OCI-LY7 (cell line): Measurements from ENCODE around the gene ADAM15. TPM values are rescaled to one million over a fixed set of nuclear protein-coding genes. Genes with fewer than 3 reads are reported as not detected.

Experiments used
- BruUV-seq: library from RNA; stranded (reverse); fragments of 400-500 nt; replicated peaks from 2 replicates; lab custom pipeline; 2021; lab: Mats Ljungman, UMichigan
- CTCF ChIA-PET: fragments of 300-600 bp; sonication (Branson Sonifier 250); formaldehyde crosslinking; loops from one replicate; lab custom pipeline; 2022; ENCODE audit warnings: antibody characterized with exemption; ENCODE audit not compliant: unreplicated experiment; lab: Charles Lee
- POLR2A ChIA-PET: fragments of 300-600 bp; sonication (Branson Sonifier 250); formaldehyde crosslinking; loops from one replicate; lab custom pipeline; 2022; ENCODE audit warnings: antibody characterized with exemption; lab: Charles Lee
- DNase-seq: peaks from one replicate; pipeline ENCODE4 v3.0.0-alpha.2; 2015; ENCODE audit warnings: low spot score
- H2AFZ ChIP-seq: fragments of 200-600 bp; sonication (generic), shearing (Covaris generic); 2 replicates; pipeline ENCODE4 v1.6.1; 2014; ENCODE audit warnings: mild to moderate bottlenecking, antibody characterized with exemption, low read length, moderate library complexity
- H3K27ac ChIP-seq: fragments of 200-600 bp; sonication (generic); 2 replicates; pipeline ENCODE4 v1.5.1; 2014; ENCODE audit warnings: mixed run types, low read depth, mild to moderate bottlenecking, moderate library complexity, low read length, inconsistent platforms; ENCODE audit not compliant: poor library complexity, severe bottlenecking
- H3K36me3 ChIP-seq: fragments of 200-600 bp; sonication (generic); 2 replicates; pipeline ENCODE4 v1.6.1; 2014; ENCODE audit warnings: mild to moderate bottlenecking, antibody characterized with exemption, low read length, moderate library complexity, mixed read lengths; ENCODE audit not compliant: insufficient read depth
- H3K4me1 ChIP-seq: fragments of 200-600 bp; sonication (generic); 2 replicates; pipeline ENCODE4 v1.5.1; 2014; ENCODE audit warnings: mild to moderate bottlenecking, low read length; ENCODE audit not compliant: insufficient read depth, poor library complexity, severe bottlenecking
- H3K4me2 ChIP-seq: fragments of 200-600 bp; sonication (generic); 2 replicates; pipeline ENCODE4 v1.6.1; 2014; ENCODE audit warnings: mild to moderate bottlenecking, low read length
- H3K4me3 ChIP-seq: fragments of 200-600 bp; sonication (generic); 2 replicates; pipeline ENCODE4 v1.5.1; 2014; ENCODE audit warnings: mild to moderate bottlenecking, low read depth, low read length; ENCODE audit not compliant: poor library complexity, severe bottlenecking
- H3K79me2 ChIP-seq: fragments of 200-600 bp; sonication (generic); 2 replicates; pipeline ENCODE4 v1.6.1; 2016; ENCODE audit warnings: low read depth, mild to moderate bottlenecking, low read length, moderate library complexity, mixed read lengths; ENCODE audit not compliant: insufficient read depth
- H3K9me2 ChIP-seq: fragments of 200-600 bp; sonication (generic); 2 replicates; pipeline ENCODE4 v1.6.1; 2016; ENCODE audit warnings: mild to moderate bottlenecking, low read length, mixed read lengths; ENCODE audit not compliant: insufficient read depth
- H3K9me3 ChIP-seq: fragments of 200-600 bp; sonication (generic); 2 replicates; pipeline ENCODE4 v1.6.1; 2014; ENCODE audit warnings: mild to moderate bottlenecking, mixed run types, low read length, mixed read lengths
- H4K20me1 ChIP-seq: fragments of 200-600 bp; sonication (generic); 2 replicates; pipeline ENCODE4 v1.6.1; 2014; ENCODE audit warnings: mild to moderate bottlenecking, antibody characterized with exemption, low read length, moderate library complexity, mixed read lengths; ENCODE audit not compliant: insufficient read depth
- CTCF ChIP-seq: fragments of 200-600 bp; sonication (generic); conservative IDR thresholded peaks from 2 replicates; pipeline ENCODE4 v1.5.1; 2014; ENCODE audit warnings: mild to moderate bottlenecking, antibody characterized with exemption, low read length, moderate library complexity, mixed read lengths
- EZH2phosphoT487 ChIP-seq: fragments of 200-600 bp; sonication (generic); IDR thresholded peaks from 2 replicates; pipeline ENCODE4 v1.6.1; 2018; ENCODE audit warnings: low read depth, borderline replicate concordance, mild to moderate bottlenecking, mixed run types, antibody characterized with exemption, low read length, moderate library complexity, mixed read lengths
- intact Hi-C: fragments of 100-400 bp; cut with micrococcal nuclease; formaldehyde crosslinking; loops from one replicate; pipeline ENCODE4 v1.10.0; 2022; ENCODE audit not compliant: unreplicated experiment
- total RNA-seq, 2 experiments: library from RNA; depleted of rRNA in 1 of 2; stranded (reverse); fragments of >200 nt in 1 of 2; shearing (Covaris generic) in 1 of 2; gene quantifications; 2 replicates each; pipeline ENCODE4 v1.2.3, GENCODE V29; 2014 to 2022

The ADAM15 gene
- total RNA-seq, 2 experiments from 2014 or later: 19.7 to 56.1 TPM

GRCh38 chr1:155038602-155039307 lies 12.4 kb upstream of the ADAM15 start:
- no TSS peak for BruUV-seq
- no peaks in the 10 kb centered on the region for H3K4me1 ChIP-seq
- H3K36me3 ChIP-seq: no peaks in the 10 kb centered on the region
- TF ChIP-seq EZH2phosphoT487 (no peak), CTCF (no peak)
- DNase-seq: no peak
- ChIA-PET CTCF (no interaction called here), POLR2A (interaction anchor here (0.6 to 0.7 kb wide), 2 partner anchors 77 to 370 kb away, joined by 3 read pairs; no protein-coding TSS in a partner anchor)
- intact Hi-C loops: no loop called here
- H3K27ac ChIP-seq: no peak overlapping the region
- H3K4me2 ChIP-seq: no peak overlapping the region
- H3K4me3 ChIP-seq: no peak overlapping the region
- H2AFZ ChIP-seq: no peak overlapping the region
- H3K9me3 ChIP-seq: no peaks in the 10 kb centered on the region
- no peaks in the 10 kb centered on the region for H4K20me1 ChIP-seq
- no peaks in the 10 kb centered on the region for H3K9me2 ChIP-seq
- H3K79me2 ChIP-seq: no peaks in the 10 kb centered on the region

GRCh38 chr1:155039308-155039669 lies 11.8 kb upstream of the ADAM15 start:
- H3K4me2 ChIP-seq: no peak overlapping the region
- H3K9me3 ChIP-seq: no peaks in the 10 kb centered on the region
- H4K20me1 ChIP-seq: no peaks in the 10 kb centered on the region
- DNase-seq: no peak
- no peak overlapping the region for H2AFZ ChIP-seq
- intact Hi-C loops: no loop called here
- ChIA-PET POLR2A (interaction anchor here (0.6 kb wide), 1 partner anchor 370 kb away, joined by 3 read pairs; no protein-coding TSS in a partner anchor), CTCF (no interaction called here)
- TF ChIP-seq CTCF (no peak), EZH2phosphoT487 (no peak)
- BruUV-seq: no TSS peak
- no peak overlapping the region for H3K4me3 ChIP-seq
- no peaks in the 10 kb centered on the region for H3K36me3 ChIP-seq
- no peaks in the 10 kb centered on the region for H3K4me1 ChIP-seq
- H3K9me2 ChIP-seq: no peaks in the 10 kb centered on the region
- H3K27ac ChIP-seq: no peak overlapping the region
- H3K79me2 ChIP-seq: no peaks in the 10 kb centered on the region

- Histone ChIP-seq H3K27ac (no peak overlapping the region), H3K4me2 (no peak overlapping the region), H3K36me3 (no peaks in the 10 kb centered on the region), H3K9me2 (no peaks in the 10 kb centered on the region), H3K79me2 (no peaks in the 10 kb centered on the region), H2AFZ (no peak overlapping the region), H3K9me3 (no peaks in the 10 kb centered on the region), H3K4me1 (peaks cover 7% of the 10 kb centered on the region), H3K4me3 (no peak overlapping the region), H4K20me1 (no peaks in the 10 kb centered on the region)
- ChIA-PET POLR2A (no interaction called here), CTCF (no interaction called here)
- DNase-seq: no peak
- TF ChIP-seq CTCF (no peak), EZH2phosphoT487 (no peak)
- intact Hi-C loops: no loop called here
- no TSS peak for BruUV-seq
Measured at GRCh38 chr1:155040358-155041093, 10.6 kb upstream of the ADAM15 start.
